ENCODE data around the gene TNFRSF12A. TPM values are rescaled to one million over a fixed set of nuclear protein-coding genes. Genes with fewer than 3 reads are reported as not detected.
"Not testable (repeated sequence)": the region's sequence is repeated elsewhere in the genome, so short reads cannot be mapped to it uniquely, and the experiment has no call there.

TNFRSF12A gene
- total RNA-seq, 4 donors from 2014 or later = 2.3 to 59.6 (median 30.5) TPM

GRCh38 chr16:3063625-3064386 is 43.6 kb downstream of the TNFRSF12A start:
- 97% methylated on average over 8 of the region's 8 CpGs for WGBS
- H3K27ac ChIP-seq = no peak overlapping the region
- no peak for TF ChIP-seq CTCF (IDR thresholded peaks at IDR 0.05)
- TF ChIP-seq POLR2A (IDR thresholded peaks at IDR 0.05) = no peak
- TF ChIP-seq EP300 (IDR thresholded peaks at IDR 0.05) = no peak
- TF ChIP-seq POLR2AphosphoS5 (IDR thresholded peaks at IDR 0.05) = no peak
- H3K4me1 ChIP-seq = peaks cover 45% of the 10 kb centered on the region
- H3K9me3 ChIP-seq = no peaks in the 10 kb centered on the region
- no peak overlapping the region for H3K4me3 ChIP-seq
- H3K27me3 ChIP-seq = no peaks in the 10 kb centered on the region
- no peak for DNase-seq (ENCODE audit: low spot score in 2 of 2)
- H3K36me3 ChIP-seq = no peaks in the 10 kb centered on the region

- Histone ChIP-seq H3K27me3 (no peaks in the 10 kb centered on the region), H3K9me3 (no peaks in the 10 kb centered on the region), H3K36me3 (no peaks in the 10 kb centered on the region), H3K4me3 (peak within 1 kb of the TSS; percentile 40), H3K4me1 (peaks cover 36% of the 10 kb centered on the region), H3K27ac (peak within 1 kb of the TSS; percentile 41)
- WGBS = 43% methylated on average over 13 of the region's 13 CpGs
- no peak for DNase-seq (ENCODE audit: low spot score in 2 of 2)
- TF ChIP-seq CTCF (IDR thresholded peaks at IDR 0.05) (no peak), POLR2A (IDR thresholded peaks at IDR 0.05) (no peak), POLR2AphosphoS5 (IDR thresholded peaks at IDR 0.05) (no peak), EP300 (IDR thresholded peaks at IDR 0.05) (no peak)
Measured at GRCh38 chr16:3065069-3065741, 45.0 kb downstream of the TNFRSF12A start, which contains the start of gene IL32. IL32 (plus strand) TSS chr16:3065640; CDS start chr16:3065812, 172 bp downstream.

GRCh38 chr16:3065742-3066439 is 45.7 kb downstream of the TNFRSF12A start:
- no peak for DNase-seq (ENCODE audit: low spot score in 2 of 2)
- H3K4me1 ChIP-seq = peaks cover 35% of the 10 kb centered on the region
- H3K36me3 ChIP-seq = no peaks in the 10 kb centered on the region
- TF ChIP-seq CTCF (IDR thresholded peaks at IDR 0.05) = no peak
- no peak for TF ChIP-seq EP300 (IDR thresholded peaks at IDR 0.05)
- TF ChIP-seq POLR2AphosphoS5 (IDR thresholded peaks at IDR 0.05) = no peak
- TF ChIP-seq POLR2A (IDR thresholded peaks at IDR 0.05) = no peak
- H3K4me3 ChIP-seq = peak overlapping the region; percentile 40
- 53% methylated on average over 15 of the region's 26 CpGs for WGBS
- no peaks in the 10 kb centered on the region for H3K9me3 ChIP-seq
- no peaks in the 10 kb centered on the region for H3K27me3 ChIP-seq
- peak overlapping the region; percentile 41 for H3K27ac ChIP-seq

- DNase-seq (ENCODE audit: low spot score in 2 of 2) = no peak
- TF ChIP-seq EP300 (IDR thresholded peaks at IDR 0.05) (no peak), CTCF (IDR thresholded peaks at IDR 0.05) (no peak), POLR2A (IDR thresholded peaks at IDR 0.05) (no peak), POLR2AphosphoS5 (IDR thresholded peaks at IDR 0.05) (no peak)
- H3K27me3 ChIP-seq = no peaks in the 10 kb centered on the region
- peak overlapping the region; percentile 40 for H3K4me3 ChIP-seq
- no peak overlapping the region for H3K27ac ChIP-seq
- WGBS = 90% methylated on average over 7 of the region's 7 CpGs
- peaks cover 35% of the 10 kb centered on the region for H3K4me1 ChIP-seq
- H3K36me3 ChIP-seq = no peaks in the 10 kb centered on the region
- H3K9me3 ChIP-seq = no peaks in the 10 kb centered on the region
Measured at GRCh38 chr16:3066440-3066748, 46.2 kb downstream of the TNFRSF12A start.

GRCh38 chr16:3068487-3068886 is 48.3 kb downstream of the TNFRSF12A start:
- TF ChIP-seq POLR2AphosphoS5 (IDR thresholded peaks at IDR 0.05) (no peak), EP300 (IDR thresholded peaks at IDR 0.05) (no peak), POLR2A (IDR thresholded peaks at IDR 0.05) (no peak), CTCF (IDR thresholded peaks at IDR 0.05) (no peak)
- Histone ChIP-seq H3K9me3 (no peaks in the 10 kb centered on the region), H3K27ac (no peak overlapping the region), H3K4me3 (no peak overlapping the region), H3K27me3 (no peaks in the 10 kb centered on the region), H3K4me1 (peaks cover 35% of the 10 kb centered on the region), H3K36me3 (no peaks in the 10 kb centered on the region)
- WGBS = 42% methylated on average over 3 of the region's 4 CpGs
- DNase-seq (ENCODE audit: low spot score in 2 of 2) = no peak

GRCh38 chr16:3069146-3069545 is 49.0 kb downstream of the TNFRSF12A start:
- WGBS = 85% methylated on average over 10 of the region's 11 CpGs

More at GRCh38 chr16:3069146-3069545, 49.0 kb downstream of the TNFRSF12A start:
- not testable (repeated sequence) for H3K27me3 ChIP-seq; H3K9me3 ChIP-seq; H3K4me3 ChIP-seq; H3K36me3 ChIP-seq; H3K27ac ChIP-seq; DNase-seq (ENCODE audit: low spot score in 2 of 2)
- peaks cover 35% of the 10 kb centered on the region for H3K4me1 ChIP-seq
